Occipital lobe (tissue), 2 donors: Measurements from ENCODE around the gene CD81. TPM values are rescaled to one million over a fixed set of nuclear protein-coding genes. Genes with fewer than 3 reads are reported as not detected.

Source experiments
- DNase-seq: peaks from one replicate; lab custom pipeline; 2025; lab: John Stamatoyannopoulos, UW
- total RNA-seq: library from RNA; depleted of rRNA; stranded (reverse); fragments of >200 nt; gene quantifications from one replicate; pipeline ENCODE4 v1.2.3, GENCODE V29; 2014

Gene CD81
- total RNA-seq, 1 donor from 2014 or later: 69.4 TPM

DNA sequence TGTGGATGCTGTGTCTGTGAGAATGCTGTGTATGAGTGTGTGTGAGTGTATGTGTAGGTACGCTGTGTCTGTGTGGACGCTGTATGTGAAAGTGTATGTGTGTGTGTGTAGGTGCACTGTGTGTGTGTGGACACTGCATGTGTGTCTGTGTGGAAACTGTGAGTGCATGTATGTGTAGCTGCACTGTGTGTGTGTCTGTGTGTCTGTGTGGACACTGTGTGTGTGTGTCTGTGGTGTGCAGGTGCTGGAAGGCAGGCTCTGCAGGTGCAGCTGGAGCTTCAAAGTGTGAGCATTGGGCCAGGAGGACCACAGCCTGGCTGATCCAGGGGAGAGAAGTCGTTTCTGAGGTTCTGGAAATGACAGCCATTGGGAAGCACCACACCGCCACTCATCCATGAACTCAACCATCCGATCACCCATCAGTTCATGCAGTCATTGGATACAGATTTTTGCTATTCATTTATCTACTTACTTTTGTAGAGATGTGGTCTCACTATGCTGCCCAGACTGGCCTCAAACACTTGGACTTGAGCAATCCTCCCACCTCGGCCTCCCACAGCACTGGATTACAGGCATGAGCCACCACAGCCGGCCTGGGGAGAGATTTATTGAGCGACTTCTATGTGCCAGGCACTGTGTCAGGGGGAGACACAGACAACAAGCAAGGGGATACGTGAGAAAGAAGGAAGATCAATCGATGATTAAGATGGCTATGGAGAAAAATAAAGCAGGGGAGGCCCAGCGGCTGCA lies 57.6 kb downstream of the CD81 start:
- DNase-seq: no peak

DNA sequence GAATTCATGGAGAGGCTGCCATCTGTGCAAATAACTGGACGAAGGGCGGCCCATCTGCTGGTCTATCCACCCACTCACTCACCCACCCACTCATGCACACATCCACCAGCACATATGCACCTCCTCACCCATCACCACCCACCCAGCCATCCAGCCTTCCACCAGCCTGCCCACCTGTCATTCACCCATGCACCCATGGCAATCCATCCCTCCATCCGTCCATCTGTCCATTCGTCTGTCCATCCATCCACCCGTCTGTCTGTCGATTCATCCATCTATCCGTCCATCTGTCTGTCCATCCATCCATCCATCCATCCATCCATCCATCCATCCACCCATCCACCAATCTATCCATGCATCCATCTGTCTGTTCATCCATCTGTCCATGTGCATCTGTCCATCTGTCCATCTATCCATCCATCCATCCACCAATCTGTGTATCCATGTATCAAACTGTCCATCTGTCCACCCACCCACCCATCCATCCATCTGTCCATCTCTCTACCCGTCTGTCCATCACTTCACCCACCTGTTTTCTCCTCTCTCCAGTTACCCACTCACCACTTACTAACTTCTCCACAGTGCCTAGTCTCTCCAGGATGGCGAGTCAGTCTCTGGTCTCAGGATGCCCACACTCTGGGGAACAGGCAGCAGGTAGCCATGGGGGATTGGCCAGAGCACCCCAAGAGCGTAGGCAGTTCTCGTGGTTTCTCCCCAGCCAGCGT lies 58.3 kb downstream of the CD81 start:
- DNase-seq: no peak

DNA sequence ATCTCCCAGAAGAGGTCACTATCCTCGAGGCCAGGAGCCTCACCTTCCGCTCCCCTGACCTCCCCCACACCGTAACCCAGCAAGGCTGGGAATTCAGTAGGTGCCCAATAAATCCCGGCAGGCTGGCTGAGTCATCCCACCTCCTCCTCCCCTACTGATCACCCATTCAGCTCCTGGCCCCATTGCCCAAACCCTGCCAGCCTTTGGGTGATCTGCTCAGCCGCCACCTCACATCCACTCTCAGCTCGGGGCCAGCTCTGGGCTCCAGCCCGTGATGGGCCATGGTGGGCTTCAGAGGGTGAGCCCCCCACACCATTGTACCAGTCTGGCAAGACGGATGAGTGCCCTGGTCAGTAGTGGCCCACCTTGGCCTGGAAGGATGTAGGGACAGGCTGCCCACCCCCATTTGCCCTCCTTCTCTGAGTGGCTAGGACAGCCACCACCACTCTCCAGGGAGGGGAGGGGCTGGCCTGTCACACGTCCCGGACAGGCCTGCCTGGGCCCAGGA lies 59.0 kb downstream of the CD81 start:
- DNase-seq: no peak

DNA sequence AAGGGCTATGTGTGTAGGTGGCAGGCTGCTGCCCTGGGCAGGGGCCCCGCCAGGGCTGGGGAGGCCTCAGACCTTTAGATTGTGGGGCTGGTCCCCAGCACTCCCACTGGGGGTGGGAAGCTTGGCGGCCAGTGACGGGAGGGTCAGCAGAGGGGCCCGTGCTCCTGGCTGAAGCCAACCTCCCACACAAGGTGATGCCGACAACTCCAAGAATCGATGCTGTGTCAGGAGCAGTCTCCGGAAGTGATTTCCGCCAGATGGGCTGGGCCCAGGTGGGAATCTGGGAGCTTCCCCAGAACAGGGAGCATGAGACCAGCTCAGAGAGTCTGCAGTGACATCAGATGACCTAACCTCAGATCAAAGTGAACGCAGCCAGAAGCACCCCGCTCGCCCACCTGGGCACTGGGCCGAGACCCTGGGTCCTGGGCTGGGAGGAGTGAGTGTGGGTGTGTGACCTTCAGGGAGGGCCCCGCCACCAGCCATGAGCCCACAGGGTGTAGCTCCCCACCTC lies 59.5 kb downstream of the CD81 start:
- no peak for DNase-seq

GRCh38 chr11:2437516-2437915 lies 60.4 kb downstream of the CD81 start:
- DNase-seq: no peak

GRCh38 chr11:2439820-2440219 lies 62.7 kb downstream of the CD81 start:
- DNase-seq: no peak

GRCh38 chr11:2440646-2441045 lies 63.5 kb downstream of the CD81 start:
- no peak for DNase-seq

- no peak for DNase-seq
Measured at GRCh38 chr11:2441171-2441570, 64.1 kb downstream of the CD81 start.

- no peak for DNase-seq
Measured at GRCh38 chr11:2442589-2442988, 65.5 kb downstream of the CD81 start.

DNA sequence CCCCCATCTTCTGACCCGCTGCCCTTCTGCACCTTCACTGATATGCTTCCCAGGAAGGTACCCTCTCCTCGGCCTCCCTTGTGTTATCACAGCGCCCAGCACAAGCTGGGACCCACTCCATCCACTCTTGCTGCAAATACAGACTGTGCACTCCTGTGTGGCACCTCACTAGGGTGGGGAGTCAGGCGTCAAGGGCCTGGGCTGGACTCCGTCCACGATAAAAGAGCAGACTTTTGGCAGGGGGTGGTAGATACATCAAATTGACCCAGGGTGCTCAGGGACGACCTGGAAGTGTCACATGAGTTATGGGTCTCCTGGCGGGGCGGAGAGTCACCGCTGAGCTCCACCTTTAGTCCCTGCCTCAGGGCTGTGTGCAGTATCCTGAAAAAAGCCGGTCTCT lies 66.3 kb downstream of the CD81 start:
- DNase-seq: no peak

DNA sequence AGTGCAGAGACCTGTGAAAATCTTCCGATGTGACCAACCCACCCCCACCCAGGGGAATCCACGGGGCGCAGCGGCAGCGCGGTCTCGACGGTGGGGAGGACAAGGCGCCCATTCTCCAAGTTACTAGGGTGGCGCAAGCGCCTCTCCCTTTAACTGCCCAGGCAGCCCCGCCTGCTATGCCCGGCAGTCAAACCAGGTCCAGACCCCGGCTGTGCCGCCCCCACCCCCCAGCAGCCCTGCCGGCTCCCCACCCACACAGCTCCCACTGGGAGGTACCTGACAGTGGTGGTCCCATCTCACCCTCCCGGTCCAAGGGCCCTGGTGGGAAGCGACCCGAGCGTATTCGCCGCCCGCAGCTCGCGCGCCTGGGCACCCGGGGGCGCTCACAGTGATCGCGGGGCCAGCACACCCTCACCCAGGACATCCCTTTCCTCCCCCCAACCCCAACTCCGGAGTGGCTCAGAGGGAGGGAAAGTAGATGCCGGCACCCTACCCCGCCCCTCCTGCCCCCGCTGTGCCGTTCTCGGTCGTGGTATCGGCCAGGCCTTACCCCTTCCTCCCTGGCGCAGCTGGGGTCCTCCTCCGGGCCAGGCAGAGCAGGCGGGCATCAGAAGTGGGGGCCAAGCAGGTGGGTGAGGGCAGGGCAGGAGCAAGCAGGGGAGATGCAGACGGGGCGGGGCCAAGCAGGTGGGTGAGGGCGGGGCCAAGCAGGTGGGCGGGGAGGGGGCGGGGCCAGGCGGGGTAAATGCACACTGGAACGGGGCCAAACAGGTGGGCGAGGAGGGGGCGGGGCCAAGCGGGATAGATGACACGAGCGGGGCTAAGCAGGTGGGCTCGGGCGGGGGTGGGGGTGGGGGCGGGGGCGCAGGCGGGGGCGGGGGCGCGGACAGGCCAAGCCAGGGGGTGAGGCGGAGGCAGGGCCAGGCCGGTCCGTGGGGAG lies 67.0 kb downstream of the CD81 start, which contains the start of gene TRPM5:
Gene TRPM5 (minus strand): TSS at position 634 of the 940 bp plus-strand sequence. CDS start 21,478 bp downstream, outside the sequence.
- no peak for DNase-seq

GRCh38 chr11:2444821-2445745 lies 68.0 kb downstream of the CD81 start, which contains the start of gene KCNQ1:
Gene KCNQ1, plus strand, starts transcription at chr11:2445008. Its CDS starts 91 bp downstream, at chr11:2445099.
- no peak for DNase-seq

- DNase-seq: no peak
Measured at GRCh38 chr11:2445746-2446551, 68.8 kb downstream of the CD81 start.

DNA sequence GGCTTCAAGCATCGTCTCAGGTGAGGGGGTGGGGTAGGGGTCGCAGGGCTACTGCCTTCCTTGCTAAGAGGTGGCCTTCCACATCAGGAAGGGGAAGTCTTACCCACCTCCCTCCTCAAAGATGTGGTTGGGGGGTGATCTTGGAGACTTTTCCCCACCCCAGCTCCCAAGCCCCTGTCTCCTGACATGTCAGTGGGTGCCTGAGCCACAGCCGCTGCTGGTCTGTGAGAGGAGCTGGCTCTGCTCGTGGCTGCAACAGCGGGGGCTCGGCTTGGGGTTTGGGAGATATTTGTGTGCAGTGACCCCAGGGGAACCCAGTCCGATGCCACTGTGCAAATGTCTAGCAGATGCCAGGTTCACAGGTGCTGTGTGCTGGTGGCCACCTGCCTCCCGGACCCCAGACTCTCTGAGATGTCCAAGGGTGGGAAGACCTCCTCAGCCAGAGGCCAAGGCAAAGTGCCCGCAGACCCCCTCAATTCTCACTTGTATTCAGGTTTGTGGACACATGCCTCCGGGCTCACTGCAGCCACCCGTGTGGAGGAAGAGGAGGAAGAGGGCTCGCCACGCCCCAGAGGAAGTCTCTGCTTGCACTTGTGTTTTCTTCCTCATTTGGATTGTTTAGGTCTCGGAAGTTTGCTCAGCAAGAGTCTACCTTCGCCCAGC lies 69.6 kb downstream of the CD81 start:
- DNase-seq: no peak
